ENCODE measurements around the gene CDCP2.

GRCh38 chr1:54156986-54157385, 4.2 kb upstream of the CDCP2 start:
- TF ChIP-seq CTCF (IDR thresholded peaks at IDR 0.05) (no peak), ZFX (IDR thresholded peaks at IDR 0.05; ENCODE audit: borderline replicate concordance) (no peak)

Measured in 22Rv1 (cell line).